ENCODE data around the gene SYT6.
"Not testable (repeated sequence)": the region's sequence is repeated elsewhere in the genome, so short reads cannot be mapped to it uniquely, and the experiment has no call there.

SYT6 gene

GRCh38 chr1:114075546-114076242, 78.0 kb downstream of the SYT6 start:
- no peak for DNase-seq (ENCODE audit: low read depth in 1 of 2, low spot score in 1 of 2)

DNA sequence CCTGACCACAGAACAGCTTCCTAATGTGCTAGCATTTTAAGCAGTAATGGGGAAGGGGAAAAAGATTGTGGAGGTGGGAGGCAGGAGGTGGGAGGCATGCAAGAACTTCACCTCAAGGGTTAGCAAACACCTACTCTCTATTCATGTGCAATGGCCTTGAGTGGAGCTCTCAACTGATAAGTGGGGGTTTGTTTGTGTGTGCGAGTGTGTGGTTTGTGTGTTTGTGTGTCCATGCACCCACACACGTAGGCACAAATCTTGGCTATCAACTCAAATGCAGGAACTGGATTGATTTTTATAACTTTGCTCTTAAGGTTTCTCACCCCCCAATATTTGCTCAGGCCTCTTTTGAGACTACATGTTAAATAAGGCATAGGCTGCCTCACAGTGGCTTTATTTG, 78.6 kb downstream of the SYT6 start:
- DNase-seq (ENCODE audit: low read depth in 1 of 2, low spot score in 1 of 2): no peak

GRCh38 chr1:114072246-114072645, 81.4 kb downstream of the SYT6 start:
- no peak for DNase-seq (ENCODE audit: low read depth in 1 of 2, low spot score in 1 of 2)

DNA sequence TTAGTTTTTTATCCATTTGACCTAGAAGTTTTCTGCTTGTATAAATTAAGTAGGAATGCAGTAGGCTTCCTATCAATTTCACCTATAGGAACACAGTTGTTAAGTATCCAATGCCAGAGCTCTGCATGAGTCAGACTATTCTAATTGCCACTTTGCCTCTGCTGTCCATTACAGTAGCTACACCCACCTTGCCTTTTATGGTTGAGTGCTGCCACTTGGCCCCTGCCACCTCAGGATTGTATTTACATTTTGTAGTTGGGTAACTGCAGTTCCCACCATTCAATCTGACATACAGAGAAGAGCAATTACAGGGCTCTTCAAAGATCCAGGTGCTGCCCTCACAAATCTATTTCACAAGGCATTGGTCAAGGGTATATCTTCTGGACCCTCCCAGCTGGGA, 83.9 kb downstream of the SYT6 start:
- not testable (repeated sequence) for DNase-seq (ENCODE audit: low read depth in 1 of 2, low spot score in 1 of 2)

DNA sequence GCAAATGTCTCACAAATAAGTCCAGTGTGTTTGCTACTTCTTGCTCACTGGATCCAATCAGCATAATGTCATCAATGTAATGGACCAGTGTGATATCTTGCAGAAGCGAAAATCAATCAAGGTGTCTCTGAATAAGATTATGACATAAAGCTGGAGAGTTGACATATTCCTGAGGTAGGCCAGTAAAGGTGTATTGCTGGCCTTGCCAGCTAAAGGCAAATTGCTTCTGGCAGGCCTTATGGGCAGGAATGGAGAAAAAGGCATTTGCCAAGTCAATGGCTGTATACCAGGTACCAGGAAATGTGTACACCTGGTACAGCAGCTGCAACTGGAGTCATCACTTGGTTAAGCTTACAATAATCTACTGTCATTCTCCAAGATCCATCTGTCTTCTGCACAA, 85.0 kb downstream of the SYT6 start:
- DNase-seq (ENCODE audit: low read depth in 1 of 2, low spot score in 1 of 2): not testable (repeated sequence)

- not testable (repeated sequence) for DNase-seq (ENCODE audit: low read depth in 1 of 2, low spot score in 1 of 2)
Observed at GRCh38 chr1:114065671-114066070, 88.0 kb downstream of the SYT6 start.

DNA sequence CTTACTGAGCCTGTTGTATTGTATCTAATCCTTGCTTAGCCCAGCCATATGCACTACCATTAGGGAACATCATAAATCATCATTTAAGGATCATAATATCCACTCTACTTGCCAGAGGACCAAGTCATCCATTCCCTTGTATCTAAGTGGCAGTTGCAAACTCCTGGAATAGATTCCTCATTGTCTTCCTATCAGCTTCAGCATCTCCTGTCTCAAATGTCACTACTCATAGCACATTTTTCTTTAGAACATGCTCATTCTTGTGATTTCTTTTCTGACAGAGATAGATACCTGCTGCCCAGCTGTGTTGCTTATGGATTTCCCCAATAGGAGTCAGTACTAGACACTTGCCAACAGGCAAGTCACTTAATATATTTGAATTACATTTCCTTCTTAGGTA, 90.1 kb downstream of the SYT6 start:
- DNase-seq (ENCODE audit: low read depth in 1 of 2, low spot score in 1 of 2): no peak

DNA sequence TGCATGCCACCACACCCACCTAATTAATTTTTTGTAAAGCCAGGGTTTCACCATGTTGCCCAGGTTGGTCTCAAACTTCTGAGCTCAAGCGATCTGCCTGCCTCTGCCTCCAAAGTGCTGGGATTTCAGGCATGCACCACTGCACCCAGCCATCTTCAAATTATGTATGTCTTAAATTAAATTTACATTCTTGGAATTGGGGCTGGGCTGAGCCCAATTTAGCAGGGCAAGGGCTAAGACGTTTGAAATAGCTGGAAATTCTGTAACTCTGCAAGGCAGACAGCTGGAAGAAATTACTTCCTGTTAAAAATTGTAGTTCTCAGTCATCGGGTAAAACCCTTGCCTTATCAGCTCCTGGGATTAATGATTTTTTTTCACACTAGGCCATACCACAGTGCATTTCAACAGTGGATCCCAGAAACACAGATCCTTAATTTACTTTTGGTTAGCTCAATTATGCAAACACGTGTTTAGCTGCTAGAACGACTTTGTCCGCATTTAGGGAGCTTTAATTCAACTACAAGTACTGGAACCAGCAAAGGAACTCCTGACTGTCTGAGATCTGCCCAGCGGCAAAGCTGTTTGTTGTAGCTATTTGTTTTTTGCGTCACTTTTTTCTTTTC, 91.1 kb downstream of the SYT6 start:
- DNase-seq (ENCODE audit: low read depth in 1 of 2, low spot score in 1 of 2): no peak

DNA sequence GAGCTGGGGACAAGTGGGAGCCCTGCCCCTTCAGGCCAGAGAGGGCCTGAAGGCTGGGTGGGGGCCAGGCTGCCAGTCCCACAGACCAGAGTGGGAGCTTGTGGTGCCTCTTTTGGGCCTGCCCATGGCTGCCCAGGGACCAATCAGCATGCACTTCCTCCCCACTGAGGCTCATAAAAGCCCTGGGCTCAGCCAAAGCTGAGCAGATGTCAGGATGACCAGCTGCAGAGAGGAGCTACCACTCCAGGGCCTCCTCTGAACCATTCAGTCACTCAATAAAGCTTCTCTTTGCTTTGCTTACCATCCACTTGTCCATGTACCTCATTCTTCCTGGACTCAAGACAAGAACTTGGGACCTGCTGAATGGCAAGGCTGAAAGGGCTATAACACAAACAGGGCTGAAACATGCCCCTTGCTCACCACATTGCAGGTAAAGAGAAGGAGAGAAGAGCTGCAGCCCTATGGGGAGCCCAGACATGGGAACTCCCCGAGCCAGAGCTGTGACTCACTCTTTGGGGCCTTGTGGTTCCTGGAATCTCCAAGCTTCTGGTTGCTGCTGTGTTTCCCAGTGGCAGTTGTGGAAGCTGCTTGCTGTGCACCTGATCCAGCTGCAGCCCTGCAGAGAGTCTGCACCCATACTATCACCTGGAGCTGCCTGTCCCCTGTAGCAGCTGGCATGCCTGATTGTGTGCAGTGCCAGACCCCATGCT, 92.4 kb downstream of the SYT6 start:
- no peak for DNase-seq (ENCODE audit: low read depth in 1 of 2, low spot score in 1 of 2)

GRCh38 chr1:114058236-114058635, 95.4 kb downstream of the SYT6 start:
- not testable (repeated sequence) for DNase-seq (ENCODE audit: low read depth in 1 of 2, low spot score in 1 of 2)

- DNase-seq (ENCODE audit: low read depth in 1 of 2, low spot score in 1 of 2): no peak
Observed at GRCh38 chr1:114054148-114054547, 99.5 kb downstream of the SYT6 start.

DNA sequence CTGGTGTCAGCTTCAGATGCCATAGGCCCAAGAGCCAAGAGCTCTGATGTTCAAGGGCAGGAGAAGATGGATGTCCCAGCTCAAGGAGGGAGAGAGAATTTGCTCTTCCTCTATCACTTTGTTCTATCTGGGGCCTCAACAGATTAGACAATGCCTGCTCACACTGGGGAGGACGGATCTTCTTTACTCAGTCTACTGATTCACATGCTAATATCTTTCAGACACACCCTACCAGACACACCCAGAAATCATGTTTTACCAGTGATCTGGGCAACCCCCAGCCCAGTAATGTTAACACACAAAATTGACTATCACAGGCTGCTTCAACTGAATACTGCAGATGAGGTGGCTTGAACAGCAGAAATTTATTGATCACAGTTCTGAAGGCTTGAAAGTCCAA, 105.4 kb downstream of the SYT6 start:
- no peak for DNase-seq (ENCODE audit: low read depth in 1 of 2, low spot score in 1 of 2)

- DNase-seq (ENCODE audit: low read depth in 1 of 2, low spot score in 1 of 2): no peak
Observed at GRCh38 chr1:114043548-114043947, 110.1 kb downstream of the SYT6 start.

DNA sequence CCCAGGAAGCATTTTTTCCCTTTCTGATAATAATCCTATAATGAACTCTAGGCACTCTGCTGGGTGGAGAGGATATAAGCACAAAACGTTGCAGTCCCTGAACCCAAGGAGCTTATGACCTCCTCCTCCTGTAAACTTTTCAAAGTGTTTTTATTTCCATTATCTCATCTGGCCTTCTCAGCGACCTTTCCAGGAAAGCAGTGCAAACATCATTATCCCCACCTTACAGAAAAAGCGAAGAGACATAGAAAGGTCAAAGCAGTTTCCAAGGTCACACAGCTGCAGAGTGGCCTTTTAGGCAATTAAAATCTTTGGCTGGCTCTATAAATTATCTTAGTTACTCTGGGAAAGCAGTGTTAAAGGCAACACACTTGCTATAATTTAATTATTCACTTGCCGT, 110.6 kb downstream of the SYT6 start:
- no peak for DNase-seq (ENCODE audit: low read depth in 1 of 2, low spot score in 1 of 2)

GRCh38 chr1:114040273-114041015, 113.2 kb downstream of the SYT6 start:
- DNase-seq (ENCODE audit: low read depth in 1 of 2, low spot score in 1 of 2): no peak

Data from activated T-helper 1 cell treated with anti-CD3 and anti-CD28 coated beads, Interleukin-2, amount 50 U/mL, for 16 hours (primary cell).